Endothelial cell of umbilical vein (primary cell): Measurements from ENCODE around the gene GTPBP3. TPM values are rescaled to one million over a fixed set of nuclear protein-coding genes. Genes with fewer than 3 reads are reported as not detected.

Source experiments
- BruUV-seq: library from RNA; stranded (reverse); fragments of 400-500 nt; replicated peaks from 2 replicates; lab custom pipeline; 2021; lab: Mats Ljungman, UMichigan
- CTCF ChIA-PET: fragments of 300-600, 350-600 bp; sonication (Branson Sonifier 250); formaldehyde crosslinking; loops from one replicate; lab custom pipeline; 2021; ENCODE audit warnings: antibody characterized with exemption, inconsistent platforms; lab: Charles Lee
- POLR2A ChIA-PET: fragments of 300-600, 350-600 bp; sonication (Branson Sonifier 250); formaldehyde crosslinking; loops from one replicate; lab custom pipeline; 2021; ENCODE audit warnings: antibody characterized with exemption, inconsistent platforms; lab: Charles Lee
- DNase-seq: peaks from one replicate; pipeline ENCODE4 v3.0.0-alpha.2; 2011; ENCODE audit warnings: low read depth, low spot score
- FAIRE-seq: peaks from 2 replicates; lab custom pipeline; 2011; peaks lifted over from hg19 to GRCh38; lab: Jason Lieb, UNC
- H2AFZ ChIP-seq: 2 replicates; pipeline ENCODE4 v1.6.0; 2012; ENCODE audit warnings: low read depth, low read length, control low read depth, inconsistent platforms
- H3K27ac ChIP-seq: 2 replicates; pipeline ENCODE4 v1.5.1; 2011; ENCODE audit warnings: low read depth, mild to moderate bottlenecking, control low read depth, low read length, moderate library complexity; ENCODE audit not compliant: insufficient read depth
- H3K27me3 ChIP-seq, 2 experiments: 2 replicates each; pipeline versions ENCODE4 v1.6.0 to v1.6.1; 2011; ENCODE audit warnings: low read length in 2 of 2, mixed read lengths in 1 of 2; ENCODE audit not compliant: control insufficient read depth in 2 of 2, insufficient read depth in 2 of 2
- H3K36me3 ChIP-seq, 2 experiments: 2 replicates in 1 of 2; 3 replicates in 1 of 2; pipeline ENCODE4 v1.5.1; 2011; ENCODE audit warnings: low read length in 2 of 2, mild to moderate bottlenecking in 1 of 2, moderate library complexity in 1 of 2; ENCODE audit not compliant: control insufficient read depth in 2 of 2, insufficient read depth in 2 of 2; ENCODE audit errors: extremely low read depth in 1 of 2
- H3K4me1 ChIP-seq: 3 replicates; pipeline ENCODE4 v1.5.1; 2011; ENCODE audit warnings: mild to moderate bottlenecking, low read length; ENCODE audit not compliant: control insufficient read depth, insufficient read depth; ENCODE audit errors: extremely low read depth
- H3K4me2 ChIP-seq: 2 replicates; pipeline ENCODE4 v1.6.1; 2011; ENCODE audit warnings: low read length, control low read depth, mixed read lengths; ENCODE audit not compliant: insufficient read depth
- H3K4me3 ChIP-seq, 3 experiments: fragments of 200-600 bp in 1 of 3; sonication (generic), shearing (Covaris generic) in 1 of 3; replicated peaks in 1 of 3; 2 replicates each; pipeline ENCODE4 v1.5.1; 2011 to 2016; ENCODE audit warnings: control low read depth in 3 of 3, low read length in 3 of 3, mild to moderate bottlenecking in 2 of 3, inconsistent platforms in 1 of 3, low read depth in 1 of 3, moderate library complexity in 1 of 3; ENCODE audit not compliant: insufficient read depth in 1 of 3
- H3K79me2 ChIP-seq: 2 replicates; pipeline ENCODE4 v1.6.0; 2012; ENCODE audit warnings: low read length, inconsistent platforms; ENCODE audit not compliant: control insufficient read depth, insufficient read depth
- H3K9ac ChIP-seq: replicated peaks from 2 replicates; pipeline ENCODE3; 2011; ENCODE audit warnings: low read length, control low read depth; ENCODE audit not compliant: insufficient read depth; ENCODE audit errors: extremely low read depth
- H3K9me1 ChIP-seq: replicated peaks from 3 replicates; pipeline ENCODE4 v1.6.0; 2011; ENCODE audit warnings: mild to moderate bottlenecking, low read length; ENCODE audit not compliant: control insufficient read depth, insufficient read depth; ENCODE audit errors: extremely low read depth
- H3K9me3 ChIP-seq: replicated peaks from 2 replicates; pipeline ENCODE4 v1.5.1; 2012; ENCODE audit warnings: low read length, inconsistent platforms; ENCODE audit not compliant: control insufficient read depth, insufficient read depth
- H4K20me1 ChIP-seq: replicated peaks from 2 replicates; pipeline ENCODE3; 2011; ENCODE audit warnings: mild to moderate bottlenecking, low read length; ENCODE audit not compliant: control insufficient read depth, insufficient read depth; ENCODE audit errors: extremely low read depth
- CTCF ChIP-seq, 2 donors: IDR thresholded peaks; 1 replicate in 1 of 2; 2 replicates in 1 of 2; pipeline ENCODE4 v1.5.1; 2011; ENCODE audit warnings: low read length in 2 of 2, mild to moderate bottlenecking in 2 of 2, moderate library complexity in 2 of 2, control low read depth in 1 of 2, inconsistent platforms in 1 of 2, low read depth in 1 of 2; ENCODE audit not compliant: insufficient read depth in 1 of 2; ENCODE audit errors: extremely low read depth in 1 of 2
- EZH2 ChIP-seq: IDR thresholded peaks from 2 replicates; pipeline ENCODE4 v1.6.1; 2012; ENCODE audit warnings: borderline replicate concordance, low read depth, mild to moderate bottlenecking, moderate library complexity, low read length, inconsistent platforms; ENCODE audit not compliant: severe bottlenecking
- FOS ChIP-seq: IDR thresholded peaks from 2 replicates; pipeline ENCODE4 v1.6.1; 2011; ENCODE audit warnings: mild to moderate bottlenecking, low read length, moderate library complexity, borderline replicate concordance; ENCODE audit not compliant: insufficient read depth
- GATA2 ChIP-seq: IDR thresholded peaks from 2 replicates; pipeline ENCODE4 v1.7.0; 2011; ENCODE audit warnings: low read depth, mild to moderate bottlenecking, moderate library complexity, mixed read lengths, low read length; ENCODE audit not compliant: insufficient read length, insufficient read depth
- JUN ChIP-seq: IDR thresholded peaks from 2 replicates; pipeline ENCODE4 v1.6.1; 2011; ENCODE audit warnings: borderline replicate concordance, low read depth; ENCODE audit not compliant: insufficient read length, insufficient read depth
- MYC ChIP-seq: IDR thresholded peaks from one replicate; pipeline ENCODE4 v1.6.1; 2011; ENCODE audit warnings: mild to moderate bottlenecking, low read depth, low read length
- POLR2A ChIP-seq: IDR thresholded peaks from 2 replicates; pipeline ENCODE4 v1.6.1; 2012; ENCODE audit warnings: low read depth, mild to moderate bottlenecking, control low read depth, low read length
- POLR2AphosphoS5 ChIP-seq: IDR thresholded peaks from 2 replicates; pipeline ENCODE4 v1.6.1; 2012; ENCODE audit warnings: low read depth, mild to moderate bottlenecking, control low read depth, low read length, moderate library complexity; ENCODE audit not compliant: insufficient read depth
- dilution Hi-C: fragments of 300-500 bp; cut with MboI; formaldehyde crosslinking; loops from one replicate; pipeline ENCODE4 v1.15.0; 2019; ENCODE audit warnings: low sequenced_read_pairs; ENCODE audit not compliant: extremely low pct_ligation_motif_present
- intact Hi-C: fragments of 100-400 bp; cut with micrococcal nuclease; formaldehyde crosslinking; loops from one replicate; pipeline ENCODE4 v1.10.0; 2022
- polyA plus RNA-seq, 4 experiments: library from polyadenylated mRNA; depleted of rRNA in 3 of 4; stranded (reverse) in 3 of 4; unstranded in 1 of 4; fragments of >200 nt; gene quantifications; 2 replicates each; pipeline versions ENCODE4 v1.2.1 to v1.2.3, GENCODE V29; 2011 to 2012; ENCODE audit warnings: missing spikeins in 1 of 4
- total RNA-seq: library from RNA; stranded (reverse); gene quantifications from 2 replicates; pipeline ENCODE4 v1.2.3, GENCODE V29; 2021
- TF ChIP-seq, protein P1 (sequence below): IDR thresholded peaks from 2 replicates; pipeline ENCODE4 v1.6.1; 2011; ENCODE audit not compliant: insufficient read depth, insufficient read length

The GTPBP3 gene
- total and polyA plus RNA-seq, 2 donors (not counting 3 experiments of a cell fraction or from before 2014, with no cell fraction given) = 12.7 to 34.7 TPM

DNA sequence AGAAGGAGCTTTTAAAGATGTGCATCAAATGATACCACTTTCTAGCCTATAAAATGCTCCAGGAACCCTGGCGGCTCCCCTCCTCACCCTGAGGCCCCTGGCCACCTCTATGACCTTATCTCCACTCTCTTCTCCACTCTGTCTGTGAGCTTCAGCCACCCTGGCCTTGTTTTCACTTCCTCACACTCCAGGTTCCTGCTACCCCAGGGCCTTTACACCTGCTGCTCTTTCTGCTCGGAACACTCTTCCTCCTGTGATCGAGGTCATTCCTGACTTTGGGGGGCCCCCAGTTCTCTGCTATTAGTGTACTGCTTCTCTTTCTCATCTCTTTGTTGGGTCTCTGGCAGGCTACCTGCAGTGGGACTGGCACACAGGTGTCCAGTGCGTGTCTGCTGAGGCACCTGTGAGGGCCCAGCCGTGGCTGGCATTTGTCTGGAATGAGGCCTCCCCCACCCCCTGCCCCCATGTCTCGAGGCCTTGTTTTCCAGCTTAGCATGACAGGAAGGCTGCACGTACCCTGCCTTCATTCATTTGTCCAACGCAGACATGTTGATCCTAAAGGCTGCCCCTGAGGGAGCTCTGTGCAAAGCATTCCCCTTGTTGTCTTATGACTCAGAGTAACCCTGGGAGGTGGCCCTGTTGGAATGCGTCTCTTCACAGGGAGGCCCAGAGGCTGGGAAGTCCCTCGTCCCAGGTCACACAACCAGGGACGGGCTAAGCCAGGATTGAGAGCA, 25.7 kb upstream of the GTPBP3 start:
- Histone ChIP-seq H2AFZ (no peak overlapping the region), H3K9me1 (no peaks in the 10 kb centered on the region), H3K9ac (no peak overlapping the region), H3K27me3 (no peaks in the 10 kb centered on the region), H3K27ac (no peak overlapping the region), H3K9me3 (no peaks in the 10 kb centered on the region), H3K36me3 (peaks cover 6 to 23% of the 10 kb centered on the region in 2 experiments), H3K4me3 (no peak overlapping the region), H3K4me1 (peaks cover 9% of the 10 kb centered on the region), H4K20me1 (no peaks in the 10 kb centered on the region), H3K4me2 (no peak overlapping the region), H3K79me2 (peaks cover 34% of the 10 kb centered on the region)
- ChIA-PET POLR2A (no interaction called here), CTCF (no interaction called here)
- TF ChIP-seq, protein P1, sequence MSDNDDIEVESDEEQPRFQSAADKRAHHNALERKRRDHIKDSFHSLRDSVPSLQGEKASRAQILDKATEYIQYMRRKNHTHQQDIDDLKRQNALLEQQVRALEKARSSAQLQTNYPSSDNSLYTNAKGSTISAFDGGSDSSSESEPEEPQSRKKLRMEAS = no peak
- TF ChIP-seq JUN (no peak), MYC (no peak), POLR2A (no peak), EZH2 (no peak), FOS (no peak), GATA2 (no peak), POLR2AphosphoS5 (no peak), CTCF (IDR thresholded peaks at IDR 0.05; ENCODE audit: extremely low read depth in 1 of 2, insufficient read depth in 1 of 2, low read depth in 1 of 2, low read length in 2 of 2) (no peak)
- FAIRE-seq (no peak), DNase-seq (no peak)
- dilution Hi-C loops (no loop called here), intact Hi-C loops (no loop called here)
- BruUV-seq = no TSS peak
